ENCODE results near the gene DPF3. TPM values are rescaled to one million over a fixed set of nuclear protein-coding genes. Genes with fewer than 3 reads are reported as not detected.

DPF3 gene
- 0.11 to 0.22 TPM (median 0.13 TPM) in 5 replicates for total RNA-seq (2022; extraction: Qiagen RNA extraction)

DNA sequence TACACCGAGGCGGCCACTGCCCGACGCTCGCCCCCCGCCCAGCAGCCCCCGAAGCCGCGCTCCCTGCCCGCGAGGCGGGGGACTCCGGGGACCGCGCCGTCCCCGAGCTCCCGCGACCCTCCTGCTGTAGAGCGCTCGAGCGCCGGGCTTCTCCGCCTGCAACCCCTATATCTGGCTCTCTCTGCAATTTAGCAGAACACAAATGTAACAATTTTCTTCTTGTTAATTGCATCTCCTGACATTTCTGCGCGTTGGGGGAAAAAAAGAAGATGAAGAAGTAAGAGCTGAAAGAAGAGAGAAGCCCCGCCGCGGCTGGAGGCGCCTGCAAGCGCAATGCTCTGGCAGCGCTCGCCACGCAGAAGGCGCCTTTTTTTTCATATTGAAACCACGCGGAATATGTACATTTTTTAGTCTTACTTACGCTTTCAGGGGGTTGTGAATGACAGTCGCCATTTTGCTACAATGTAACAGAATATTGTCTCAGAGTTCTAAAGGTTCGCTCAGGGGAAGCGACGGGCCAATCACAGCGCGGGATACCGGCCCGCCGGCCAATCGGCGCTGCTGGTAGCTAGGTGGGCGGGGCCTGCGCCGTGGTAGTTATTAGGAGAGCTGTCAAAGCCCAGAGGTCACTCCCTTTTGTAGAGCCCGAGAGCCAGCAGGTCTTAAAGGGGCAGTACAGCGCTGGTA is at the start of gene DPF3:
Gene DPF3 (minus strand): TSS at position 466 of the 687 bp plus-strand sequence. CDS start 13 bp downstream, at position 453.

GRCh38 chr14:72926292-72927028 is 32.6 kb upstream of the DPF3 start, which contains the start of gene DCAF4:
Gene DCAF4 (plus strand): TSS chr14:72926464. CDS start chr14:72937979, 11,515 bp downstream.

Other genes with a start within 250 kb of the DPF3 start
- gene DCAF4, start 32.4 kb upstream of the DPF3 start, total RNA-seq (2022; extraction: Qiagen RNA extraction), result 23.7 to 28.8 TPM (median 26.4 TPM) in 5 replicates
- 8.4 to 10.5 TPM (median 9.3 TPM) in 5 replicates for gene ZFYVE1, start 133.0 kb upstream of the DPF3 start, total RNA-seq (2022; extraction: Qiagen RNA extraction)
- gene RBM25, start 164.4 kb upstream of the DPF3 start, total RNA-seq (2022; extraction: Qiagen RNA extraction), result 49.4 to 68.2 TPM (median 56.0 TPM) in 5 replicates
- gene PSEN1, start 242.4 kb upstream of the DPF3 start, total RNA-seq (2022; extraction: Qiagen RNA extraction), result 57.5 to 75.7 TPM (median 59.8 TPM) in 5 replicates